K562 (cell line): Measurements from ENCODE around the gene STX2.

Source experiments
- BRD9 ChIP-seq: fragments of 450-650 bp; IDR thresholded peaks from 2 replicates; pipeline ENCODE4 v1.6.1; 2018; ENCODE audit warnings: low read depth; ENCODE audit not compliant: partially characterized antibody
- CBX5 ChIP-seq: IDR thresholded peaks from 2 replicates; pipeline ENCODE4 v1.6.1; 2014; ENCODE audit warnings: low read depth, borderline replicate concordance
- EZH2 ChIP-seq: IDR thresholded peaks from 2 replicates; pipeline ENCODE4 v1.6.1; 2012; ENCODE audit warnings: low read depth, mild to moderate bottlenecking, inconsistent platforms, low read length, borderline replicate concordance
- GTF2F1 ChIP-seq: IDR thresholded peaks from 2 replicates; pipeline ENCODE4 v1.6.1; 2011; ENCODE audit warnings: low read depth, low read length, improper control_type of control experiment
- NBN ChIP-seq: fragments of 450-650 bp; IDR thresholded peaks from 2 replicates; pipeline ENCODE4 v1.6.1; 2016; ENCODE audit warnings: low read depth, mild to moderate bottlenecking
- NELFE ChIP-seq: IDR thresholded peaks from 2 replicates; pipeline ENCODE4 v1.6.1; 2011; ENCODE audit warnings: mild to moderate bottlenecking; ENCODE audit not compliant: insufficient read depth, insufficient read length
- RBBP5 ChIP-seq: fragments of 200-600 bp; sonication (generic); IDR thresholded peaks from 2 replicates; pipeline ENCODE4 v1.6.1; 2012; ENCODE audit warnings: borderline replicate concordance, mild to moderate bottlenecking, low read length, control low read depth, inconsistent platforms; ENCODE audit not compliant: insufficient read depth, poor library complexity, severe bottlenecking
- TAF1 ChIP-seq: IDR thresholded peaks from 2 replicates; pipeline ENCODE4 v1.6.1; 2011; ENCODE audit warnings: mild to moderate bottlenecking, low read length, moderate library complexity; ENCODE audit not compliant: insufficient read depth, control insufficient read depth, severe bottlenecking; ENCODE audit errors: extremely low read depth
- ZNF274 ChIP-seq: IDR thresholded peaks from 2 replicates; pipeline ENCODE4 v1.6.1; 2011; ENCODE audit warnings: low read depth, mild to moderate bottlenecking, low read length, moderate library complexity, borderline replicate concordance
- ZNF431 ChIP-seq: sonication (generic); formaldehyde crosslinking; IDR thresholded peaks from 2 replicates; pipeline ENCODE4 v1.8.0; 2022; ENCODE audit warnings: mild to moderate bottlenecking, missing genetic modification reagents
- TF ChIP-seq, protein P1 (sequence below), 2 experiments: fragments of 450-650 bp; conservative IDR thresholded peaks; 2 replicates each; pipeline ENCODE4 v1.6.1; 2017; ENCODE audit warnings: mild to moderate bottlenecking in 2 of 2, moderate library complexity in 2 of 2
- TF ChIP-seq, protein P2 (sequence below): sonication (generic); formaldehyde crosslinking; IDR thresholded peaks from 2 replicates; pipeline ENCODE4 v1.8.0; 2022; ENCODE audit warnings: mild to moderate bottlenecking, low read depth, missing genetic modification reagents
- TF ChIP-seq, protein P3 (sequence below): fragments of 250-450 bp; sonication (Bioruptor Pico); IDR thresholded peaks from 2 replicates; pipeline ENCODE4 v1.8.0; 2021; ENCODE audit warnings: moderate library complexity, mild to moderate bottlenecking, inconsistent platforms
- TF ChIP-seq, protein P4 (sequence below), 2 experiments: fragments of 450-650 bp; formaldehyde crosslinking in 1 of 2; IDR thresholded peaks; 2 replicates each; pipeline versions ENCODE4 v1.4.0 to v1.6.1; 2014 to 2020; ENCODE audit warnings: mild to moderate bottlenecking in 2 of 2, borderline replicate concordance in 1 of 2, low read depth in 1 of 2

DNA sequence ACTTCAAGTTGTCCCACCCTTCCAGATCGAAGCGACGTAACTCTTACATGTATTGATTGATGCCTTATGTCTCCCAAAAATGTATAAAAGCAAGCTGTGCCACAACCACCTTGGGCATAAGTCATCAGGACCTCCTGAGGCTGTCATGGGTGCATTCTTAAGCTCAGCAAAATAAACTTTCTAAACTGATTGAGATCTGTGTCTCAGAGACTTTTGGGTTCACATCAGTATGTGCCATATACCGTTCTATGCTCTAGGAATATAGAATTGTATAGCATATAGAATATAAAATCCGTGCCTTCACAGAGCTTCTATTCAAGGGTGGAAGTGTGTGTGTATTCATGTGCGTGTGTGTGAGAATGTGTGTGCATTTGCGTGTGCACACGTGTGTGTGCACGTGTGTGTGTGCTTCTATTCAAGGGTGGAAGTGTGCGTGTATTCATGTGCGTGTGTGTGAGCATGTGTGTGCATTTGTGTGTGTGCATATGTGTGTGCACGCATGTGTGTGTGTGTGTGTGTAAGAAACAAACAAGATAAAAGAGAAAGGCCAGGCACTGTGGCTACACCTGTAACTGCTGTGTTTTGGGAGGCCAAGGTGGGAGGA lies 11.5 kb upstream of the STX2 start:
- TF ChIP-seq BRD9 (no peak), NBN (no peak), TAF1 (no peak), ZNF274 (no peak), NELFE (no peak), GTF2F1 (no peak), CBX5 (no peak), EZH2 (no peak), RBBP5 (no peak), ZNF431 (CRISPR knock-in tag) (no peak)
- TF ChIP-seq, protein P1, sequence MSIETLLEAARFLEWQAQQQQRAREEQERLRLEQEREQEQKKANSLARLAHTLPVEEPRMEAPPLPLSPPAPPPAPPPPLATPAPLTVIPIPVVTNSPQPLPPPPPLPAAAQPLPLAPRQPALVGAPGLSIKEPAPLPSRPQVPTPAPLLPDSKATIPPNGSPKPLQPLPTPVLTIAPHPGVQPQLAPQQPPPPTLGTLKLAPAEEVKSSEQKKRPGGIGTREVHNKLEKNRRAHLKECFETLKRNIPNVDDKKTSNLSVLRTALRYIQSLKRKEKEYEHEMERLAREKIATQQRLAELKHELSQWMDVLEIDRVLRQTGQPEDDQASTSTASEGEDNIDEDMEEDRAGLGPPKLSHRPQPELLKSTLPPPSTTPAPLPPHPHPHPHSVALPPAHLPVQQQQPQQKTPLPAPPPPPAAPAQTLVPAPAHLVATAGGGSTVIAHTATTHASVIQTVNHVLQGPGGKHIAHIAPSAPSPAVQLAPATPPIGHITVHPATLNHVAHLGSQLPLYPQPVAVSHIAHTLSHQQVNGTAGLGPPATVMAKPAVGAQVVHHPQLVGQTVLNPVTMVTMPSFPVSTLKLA (conservative IDR thresholded peaks at IDR 0.05) = no peak
- TF ChIP-seq, protein P2, sequence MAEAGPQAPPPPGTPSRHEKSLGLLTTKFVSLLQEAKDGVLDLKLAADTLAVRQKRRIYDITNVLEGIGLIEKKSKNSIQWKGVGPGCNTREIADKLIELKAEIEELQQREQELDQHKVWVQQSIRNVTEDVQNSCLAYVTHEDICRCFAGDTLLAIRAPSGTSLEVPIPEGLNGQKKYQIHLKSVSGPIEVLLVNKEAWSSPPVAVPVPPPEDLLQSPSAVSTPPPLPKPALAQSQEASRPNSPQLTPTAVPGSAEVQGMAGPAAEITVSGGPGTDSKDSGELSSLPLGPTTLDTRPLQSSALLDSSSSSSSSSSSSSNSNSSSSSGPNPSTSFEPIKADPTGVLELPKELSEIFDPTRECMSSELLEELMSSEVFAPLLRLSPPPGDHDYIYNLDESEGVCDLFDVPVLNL (CRISPR knock-in tag) = no peak
- TF ChIP-seq, protein P3, sequence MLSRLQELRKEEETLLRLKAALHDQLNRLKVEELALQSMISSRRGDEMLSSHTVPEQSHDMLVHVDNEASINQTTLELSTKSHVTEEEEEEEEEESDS (CRISPR knock-in tag) = no peak
- TF ChIP-seq, protein P4, sequence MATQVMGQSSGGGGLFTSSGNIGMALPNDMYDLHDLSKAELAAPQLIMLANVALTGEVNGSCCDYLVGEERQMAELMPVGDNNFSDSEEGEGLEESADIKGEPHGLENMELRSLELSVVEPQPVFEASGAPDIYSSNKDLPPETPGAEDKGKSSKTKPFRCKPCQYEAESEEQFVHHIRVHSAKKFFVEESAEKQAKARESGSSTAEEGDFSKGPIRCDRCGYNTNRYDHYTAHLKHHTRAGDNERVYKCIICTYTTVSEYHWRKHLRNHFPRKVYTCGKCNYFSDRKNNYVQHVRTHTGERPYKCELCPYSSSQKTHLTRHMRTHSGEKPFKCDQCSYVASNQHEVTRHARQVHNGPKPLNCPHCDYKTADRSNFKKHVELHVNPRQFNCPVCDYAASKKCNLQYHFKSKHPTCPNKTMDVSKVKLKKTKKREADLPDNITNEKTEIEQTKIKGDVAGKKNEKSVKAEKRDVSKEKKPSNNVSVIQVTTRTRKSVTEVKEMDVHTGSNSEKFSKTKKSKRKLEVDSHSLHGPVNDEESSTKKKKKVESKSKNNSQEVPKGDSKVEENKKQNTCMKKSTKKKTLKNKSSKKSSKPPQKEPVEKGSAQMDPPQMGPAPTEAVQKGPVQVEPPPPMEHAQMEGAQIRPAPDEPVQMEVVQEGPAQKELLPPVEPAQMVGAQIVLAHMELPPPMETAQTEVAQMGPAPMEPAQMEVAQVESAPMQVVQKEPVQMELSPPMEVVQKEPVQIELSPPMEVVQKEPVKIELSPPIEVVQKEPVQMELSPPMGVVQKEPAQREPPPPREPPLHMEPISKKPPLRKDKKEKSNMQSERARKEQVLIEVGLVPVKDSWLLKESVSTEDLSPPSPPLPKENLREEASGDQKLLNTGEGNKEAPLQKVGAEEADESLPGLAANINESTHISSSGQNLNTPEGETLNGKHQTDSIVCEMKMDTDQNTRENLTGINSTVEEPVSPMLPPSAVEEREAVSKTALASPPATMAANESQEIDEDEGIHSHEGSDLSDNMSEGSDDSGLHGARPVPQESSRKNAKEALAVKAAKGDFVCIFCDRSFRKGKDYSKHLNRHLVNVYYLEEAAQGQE (IDR thresholded peaks at IDR 0.05; ENCODE audit: borderline replicate concordance) = no peak
- TF ChIP-seq, protein P4 (CRISPR knock-in tag; IDR thresholded peaks at IDR 0.05; ENCODE audit: low read depth) = no peak
